D341Med (cell line): ENCODE data around the gene HK2.

ENCODE experiments used
- DNase-seq: peaks from one replicate; pipeline ENCODE4 v3.0.0; 2012; ENCODE audit warnings: low spot score

The HK2 gene

GRCh38 chr2:74937221-74937880 lies 103.4 kb downstream of the HK2 start:
- no peak for DNase-seq

- DNase-seq, result no peak
Observed at GRCh38 chr2:74938264-74938663, 104.3 kb downstream of the HK2 start.

- DNase-seq, result no peak
Observed at GRCh38 chr2:74939919-74940812, 106.2 kb downstream of the HK2 start.

- DNase-seq, result no peak
Observed at GRCh38 chr2:74941284-74941683, 107.4 kb downstream of the HK2 start.

GRCh38 chr2:74942263-74942662 lies 108.3 kb downstream of the HK2 start:
- no peak for DNase-seq
